Mammary epithelial cell (primary cell): ENCODE results near the gene MAB21L2.

Experiments
- EZH2 ChIP-seq: IDR thresholded peaks from 2 replicates; pipeline ENCODE4 v1.6.1; 2012; ENCODE audit warnings: low read length, inconsistent platforms, borderline replicate concordance
- TF ChIP-seq, protein P1 (sequence below), 2 donors: IDR thresholded peaks in 1 of 2; conservative IDR thresholded peaks in 1 of 2; 2 replicates each; pipeline ENCODE4 v1.5.1; 2011 to 2012; ENCODE audit warnings: inconsistent platforms in 2 of 2, low read length in 2 of 2, mild to moderate bottlenecking in 2 of 2, control low read depth in 1 of 2, low read depth in 1 of 2; ENCODE audit not compliant: insufficient read depth in 1 of 2; ENCODE audit errors: extremely low read depth in 1 of 2

DNA sequence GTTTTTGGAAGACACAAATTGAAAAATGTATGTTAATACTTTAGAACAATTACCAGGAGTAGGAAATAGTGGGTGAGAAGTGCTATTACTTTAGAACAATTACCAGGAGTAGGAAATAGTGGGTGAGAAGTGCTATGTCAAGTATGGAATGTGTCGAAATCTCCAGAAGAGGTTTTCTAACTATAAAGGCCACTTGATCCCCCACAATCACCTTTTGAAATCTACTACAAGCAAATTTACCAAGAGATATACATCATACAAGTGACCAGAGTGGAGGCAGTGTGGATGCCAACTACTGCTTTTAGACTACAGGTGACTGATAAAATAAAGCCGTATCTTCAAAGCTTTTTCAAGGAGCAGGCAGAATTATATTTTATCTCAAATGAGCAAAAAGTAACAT, 43.1 kb downstream of the MAB21L2 start:
- TF ChIP-seq, protein P1, sequence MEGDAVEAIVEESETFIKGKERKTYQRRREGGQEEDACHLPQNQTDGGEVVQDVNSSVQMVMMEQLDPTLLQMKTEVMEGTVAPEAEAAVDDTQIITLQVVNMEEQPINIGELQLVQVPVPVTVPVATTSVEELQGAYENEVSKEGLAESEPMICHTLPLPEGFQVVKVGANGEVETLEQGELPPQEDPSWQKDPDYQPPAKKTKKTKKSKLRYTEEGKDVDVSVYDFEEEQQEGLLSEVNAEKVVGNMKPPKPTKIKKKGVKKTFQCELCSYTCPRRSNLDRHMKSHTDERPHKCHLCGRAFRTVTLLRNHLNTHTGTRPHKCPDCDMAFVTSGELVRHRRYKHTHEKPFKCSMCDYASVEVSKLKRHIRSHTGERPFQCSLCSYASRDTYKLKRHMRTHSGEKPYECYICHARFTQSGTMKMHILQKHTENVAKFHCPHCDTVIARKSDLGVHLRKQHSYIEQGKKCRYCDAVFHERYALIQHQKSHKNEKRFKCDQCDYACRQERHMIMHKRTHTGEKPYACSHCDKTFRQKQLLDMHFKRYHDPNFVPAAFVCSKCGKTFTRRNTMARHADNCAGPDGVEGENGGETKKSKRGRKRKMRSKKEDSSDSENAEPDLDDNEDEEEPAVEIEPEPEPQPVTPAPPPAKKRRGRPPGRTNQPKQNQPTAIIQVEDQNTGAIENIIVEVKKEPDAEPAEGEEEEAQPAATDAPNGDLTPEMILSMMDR (conservative IDR thresholded peaks at IDR 0.05 in 1 of 2, IDR thresholded peaks at IDR 0.05 in 1 of 2; ENCODE audit: extremely low read depth in 1 of 2, insufficient read depth in 1 of 2, low read depth in 1 of 2, low read length in 2 of 2), result no peak
- no peak for TF ChIP-seq EZH2
